ENCODE measurements around the gene PLAGL2. TPM values are rescaled to one million over a fixed set of nuclear protein-coding genes. Genes with fewer than 3 reads are reported as not detected.
A peak's percentile ranks its signal among the peaks of the same experiment; 100 is the strongest.

The PLAGL2 gene
- total RNA-seq, 2 experiments from 2014 or later = 9.8 to 40.3 TPM

GRCh38 chr20:32155017-32155981 is 52.2 kb downstream of the PLAGL2 start:
- Histone ChIP-seq H3K4me1 (ENCODE audit: insufficient read depth, low read length, poor library complexity, severe bottlenecking) (no peaks in the 10 kb centered on the region), H3K27ac (ENCODE audit: low read depth, low read length, poor library complexity, severe bottlenecking) (no peak overlapping the region), H3K36me3 (ENCODE audit: insufficient read depth, low read length) (peaks cover 54% of the 10 kb centered on the region), H4K20me1 (ENCODE audit: insufficient read depth, low read length) (no peaks in the 10 kb centered on the region), H3K9me2 (ENCODE audit: insufficient read depth, low read length) (no peaks in the 10 kb centered on the region), H3K9me3 (ENCODE audit: low read length) (no peaks in the 10 kb centered on the region), H3K4me2 (ENCODE audit: low read length) (no peak overlapping the region), H3K4me3 (ENCODE audit: low read depth, low read length, poor library complexity, severe bottlenecking) (no peak overlapping the region), H2AFZ (ENCODE audit: low read length) (no peak overlapping the region), H3K79me2 (ENCODE audit: insufficient read depth, low read depth, low read length) (no peaks in the 10 kb centered on the region)
- ChIA-PET CTCF (ENCODE audit: unreplicated experiment) (no interaction called here), POLR2A (interaction anchor here (0.6 kb wide), 1 partner anchor 282 kb away, joined by 4 read pairs; no protein-coding TSS in a partner anchor)
- DNase-seq (ENCODE audit: low spot score) = peak; percentile 57
- no TSS peak for BruUV-seq (replicated peaks)
- intact Hi-C loops (cut with micrococcal nuclease; ENCODE audit: unreplicated experiment) = loop anchor here (2.0 to 10.0 kb wide), 2 partner anchors 302 to 500 kb away; no protein-coding TSS in a partner anchor
- TF ChIP-seq EZH2phosphoT487 (IDR thresholded peaks at IDR 0.05; ENCODE audit: borderline replicate concordance, low read depth, low read length) (no peak), CTCF (conservative IDR thresholded peaks at IDR 0.05; ENCODE audit: low read length) (peak; percentile 72)

GRCh38 chr20:32153771-32154170 is 53.8 kb downstream of the PLAGL2 start:
- Histone ChIP-seq H4K20me1 (ENCODE audit: insufficient read depth, low read length) (no peaks in the 10 kb centered on the region), H3K4me1 (ENCODE audit: insufficient read depth, low read length, poor library complexity, severe bottlenecking) (no peaks in the 10 kb centered on the region), H3K4me2 (ENCODE audit: low read length) (no peak overlapping the region), H2AFZ (ENCODE audit: low read length) (no peak overlapping the region), H3K79me2 (ENCODE audit: insufficient read depth, low read depth, low read length) (no peaks in the 10 kb centered on the region), H3K27ac (ENCODE audit: low read depth, low read length, poor library complexity, severe bottlenecking) (no peak overlapping the region), H3K36me3 (ENCODE audit: insufficient read depth, low read length) (peaks cover 51% of the 10 kb centered on the region), H3K9me2 (ENCODE audit: insufficient read depth, low read length) (no peaks in the 10 kb centered on the region), H3K9me3 (ENCODE audit: low read length) (no peaks in the 10 kb centered on the region), H3K4me3 (ENCODE audit: low read depth, low read length, poor library complexity, severe bottlenecking) (no peak overlapping the region)
- TF ChIP-seq EZH2phosphoT487 (IDR thresholded peaks at IDR 0.05; ENCODE audit: borderline replicate concordance, low read depth, low read length) = no peak
- no peak for TF ChIP-seq CTCF (conservative IDR thresholded peaks at IDR 0.05; ENCODE audit: low read length)
- no TSS peak for BruUV-seq (replicated peaks)
- intact Hi-C loops (cut with micrococcal nuclease; ENCODE audit: unreplicated experiment) = loop anchor here (2.0 to 10.0 kb wide), 2 partner anchors 303 to 501 kb away; no protein-coding TSS in a partner anchor
- DNase-seq (ENCODE audit: low spot score) = no peak
- POLR2A ChIA-PET = no interaction called here
- CTCF ChIA-PET (ENCODE audit: unreplicated experiment) = interaction anchor here (0.6 kb wide), 1 partner anchor 112 kb away, joined by 3 read pairs; no protein-coding TSS in a partner anchor
